Rectal smooth muscle tissue (tissue), 1 donor: ENCODE data around the gene AP2A2.

Experiments used
- H3K27ac ChIP-seq: one replicate; pipeline ENCODE4 v1.7.0; 2013; ENCODE audit warnings: low read depth, low read length, inconsistent platforms
- H3K27me3 ChIP-seq: one replicate; pipeline ENCODE4 v1.7.0; 2013; ENCODE audit warnings: low read length; ENCODE audit not compliant: control insufficient read depth, insufficient read depth
- H3K36me3 ChIP-seq: one replicate; pipeline ENCODE4 v1.7.0; 2013; ENCODE audit warnings: low read length; ENCODE audit not compliant: control insufficient read depth, insufficient read depth
- H3K4me1 ChIP-seq: one replicate; pipeline ENCODE4 v1.7.0; 2013; ENCODE audit warnings: low read length; ENCODE audit not compliant: control insufficient read depth, insufficient read depth
- H3K4me3 ChIP-seq: one replicate; pipeline ENCODE4 v1.7.0; 2013; ENCODE audit warnings: low read length
- H3K9ac ChIP-seq: one replicate; pipeline ENCODE4 v1.7.0; 2013; ENCODE audit warnings: low read length

AP2A2 gene

DNA sequence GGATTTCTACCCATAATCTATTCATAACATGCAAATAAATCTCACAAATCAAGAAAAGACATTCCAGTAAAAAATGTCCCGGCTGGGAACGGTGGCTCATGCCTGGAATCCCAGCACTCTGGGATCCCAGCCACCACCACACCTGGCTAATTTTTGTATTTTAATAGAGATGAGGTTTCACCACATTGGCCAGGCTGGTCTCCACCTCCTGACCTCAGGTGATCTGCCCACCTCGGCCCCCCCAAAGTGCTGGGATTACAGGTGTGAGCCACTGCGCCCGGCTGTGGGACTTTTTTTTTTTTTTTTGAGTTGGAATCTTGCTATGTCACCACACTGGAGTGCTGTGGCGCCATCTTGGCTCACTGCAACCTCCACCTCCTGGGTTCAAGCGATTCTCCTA, 19.7 kb upstream of the AP2A2 start:
- Histone ChIP-seq H3K9ac (no peak overlapping the region), H3K4me1 (no peaks in the 10 kb centered on the region), H3K27me3 (no peaks in the 10 kb centered on the region), H3K27ac (no peak overlapping the region), H3K36me3 (peaks cover 25% of the 10 kb centered on the region), H3K4me3 (no peak overlapping the region)

DNA sequence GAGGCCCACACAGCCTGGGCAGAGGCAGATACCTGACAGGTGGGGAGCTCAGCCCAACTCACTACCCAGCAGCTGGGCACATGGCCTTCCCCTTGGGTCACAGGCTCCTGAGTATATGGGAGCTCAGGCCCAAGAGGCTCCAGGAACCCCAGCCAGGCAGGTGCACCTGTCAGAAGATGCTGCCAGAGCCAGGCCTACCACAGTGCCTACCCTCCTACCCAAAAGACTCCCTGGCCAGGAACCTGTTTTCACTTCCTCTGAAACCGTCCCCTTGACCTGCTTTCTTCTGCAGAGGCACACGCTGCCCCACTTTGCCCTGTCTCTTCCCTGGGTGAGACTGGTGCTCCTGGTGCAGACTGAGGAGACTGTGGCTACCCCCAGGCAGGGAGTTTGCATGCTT, 18.0 kb upstream of the AP2A2 start:
- H3K4me1 ChIP-seq: peaks cover 4% of the 10 kb centered on the region
- no peak overlapping the region for H3K4me3 ChIP-seq
- H3K27me3 ChIP-seq: no peaks in the 10 kb centered on the region
- H3K27ac ChIP-seq: no peak overlapping the region
- H3K9ac ChIP-seq: no peak overlapping the region
- peaks cover 11% of the 10 kb centered on the region for H3K36me3 ChIP-seq

DNA sequence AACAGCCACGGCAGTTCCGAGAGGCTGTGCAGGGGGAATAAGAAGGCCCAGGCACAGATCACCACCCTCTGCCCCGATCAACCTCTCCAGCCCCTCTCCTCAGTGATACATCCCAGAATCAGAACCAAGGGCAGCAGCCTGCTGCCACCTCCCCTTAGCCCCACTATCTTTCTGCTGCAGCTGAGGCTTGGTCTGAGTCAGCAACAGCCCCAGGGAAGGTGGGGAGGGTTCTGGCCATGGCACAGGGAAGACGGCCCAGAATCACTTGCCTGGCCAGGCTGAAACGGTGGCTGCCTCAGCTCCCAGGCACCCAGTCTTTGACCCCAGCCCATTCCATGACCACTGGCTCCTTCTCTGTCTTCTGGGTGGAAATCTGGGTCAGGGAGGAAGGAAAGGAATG, 17.4 kb upstream of the AP2A2 start:
- H3K4me3 ChIP-seq: no peak overlapping the region
- peaks cover 10% of the 10 kb centered on the region for H3K36me3 ChIP-seq

DNA sequence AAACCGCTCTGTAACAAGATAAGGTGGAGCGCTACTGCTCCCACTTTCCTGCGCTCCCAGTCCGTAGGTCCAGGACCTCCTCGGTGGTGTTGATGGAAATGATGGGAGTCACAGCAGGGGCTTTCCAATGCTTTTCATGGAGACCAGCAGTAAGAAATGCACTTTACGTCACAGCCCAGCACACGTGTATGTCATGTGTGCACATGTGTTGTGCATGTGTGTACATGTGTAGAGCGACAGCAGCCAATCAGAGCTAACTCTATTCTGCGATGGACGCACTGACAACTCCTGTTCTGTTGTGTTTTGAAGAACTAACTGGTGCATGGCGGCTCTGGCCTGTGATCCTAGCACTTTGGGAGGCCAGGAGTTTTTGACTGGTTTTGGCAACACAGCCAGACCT, 16.3 kb upstream of the AP2A2 start:
- no peak overlapping the region for H3K9ac ChIP-seq
- no peaks in the 10 kb centered on the region for H3K27me3 ChIP-seq
- H3K36me3 ChIP-seq: peaks cover 3% of the 10 kb centered on the region
- H3K27ac ChIP-seq: no peak overlapping the region
- peaks cover 4% of the 10 kb centered on the region for H3K4me1 ChIP-seq
- no peak overlapping the region for H3K4me3 ChIP-seq

More for the DNA sequence above, 17.4 kb upstream of the AP2A2 start:
- H3K4me1 ChIP-seq: peaks cover 4% of the 10 kb centered on the region
- no peaks in the 10 kb centered on the region for H3K27me3 ChIP-seq
- H3K27ac ChIP-seq: no peak overlapping the region
- no peak overlapping the region for H3K9ac ChIP-seq

DNA sequence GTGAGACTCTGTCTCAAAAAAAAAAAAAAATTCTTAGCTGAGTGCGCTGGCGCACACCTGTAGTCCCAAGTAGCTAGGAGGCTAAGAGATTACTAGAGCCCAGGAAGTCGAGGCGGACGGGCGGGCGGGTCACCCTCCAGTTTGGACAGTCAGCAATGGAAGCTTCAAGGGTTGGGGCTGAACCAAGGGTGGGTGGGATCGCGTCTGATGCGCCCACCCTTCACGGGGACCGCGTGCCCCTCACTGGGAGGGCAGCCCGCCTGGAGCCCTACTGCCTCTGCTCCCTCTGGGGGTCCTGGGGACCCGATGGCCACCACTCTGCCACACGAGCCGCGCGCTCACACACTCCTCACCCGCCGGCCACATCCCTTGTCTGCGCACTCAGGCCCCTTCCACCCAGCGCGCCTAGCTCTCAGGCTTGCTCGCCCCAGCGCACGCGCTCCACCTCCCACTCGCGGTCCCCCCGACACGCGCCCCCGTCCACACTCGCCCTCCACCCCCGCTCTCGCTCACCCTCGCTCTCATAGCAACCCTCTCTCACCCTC, 15.6 kb upstream of the AP2A2 start:
- no peak overlapping the region for H3K27ac ChIP-seq
- H3K27me3 ChIP-seq: no peaks in the 10 kb centered on the region
- no peak overlapping the region for H3K9ac ChIP-seq
- H3K36me3 ChIP-seq: no peaks in the 10 kb centered on the region
- peak overlapping the region; percentile 82 for H3K4me3 ChIP-seq
- peaks cover 4% of the 10 kb centered on the region for H3K4me1 ChIP-seq

DNA sequence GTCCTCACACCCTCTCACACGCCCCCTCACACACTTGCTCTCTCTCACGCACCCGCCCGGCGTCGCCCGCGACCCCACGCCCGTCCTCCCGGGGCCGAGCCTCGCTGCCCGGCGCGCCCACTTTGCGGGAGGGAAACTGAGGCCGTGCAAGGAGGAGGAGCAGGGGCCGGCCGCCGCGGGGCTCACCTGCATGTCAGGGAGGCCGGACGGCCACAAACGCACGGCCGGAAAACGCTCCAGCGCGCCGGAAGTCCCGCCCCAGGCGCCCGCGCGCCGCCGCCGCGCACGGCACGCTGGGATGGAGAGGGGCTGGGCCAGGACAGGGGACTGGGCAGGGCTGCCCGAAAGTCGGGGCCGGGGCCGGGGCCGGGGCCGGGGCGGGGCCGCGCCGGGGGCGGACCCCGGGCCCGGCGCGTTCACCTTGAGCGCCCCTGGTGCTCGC, 15.1 kb upstream of the AP2A2 start, which contains the start of gene CHID1:
Gene CHID1, minus strand, starts transcription at position 222 of the 442 bp plus-strand sequence. CDS start 5,994 bp downstream, outside the sequence.
- Histone ChIP-seq H3K36me3 (no peaks in the 10 kb centered on the region), H3K4me3 (peak within 1 kb of the TSS; percentile 82), H3K27me3 (no peaks in the 10 kb centered on the region), H3K9ac (peak within 1 kb of the TSS; percentile 47), H3K4me1 (peaks cover 4% of the 10 kb centered on the region), H3K27ac (peak within 1 kb of the TSS; percentile 92)

DNA sequence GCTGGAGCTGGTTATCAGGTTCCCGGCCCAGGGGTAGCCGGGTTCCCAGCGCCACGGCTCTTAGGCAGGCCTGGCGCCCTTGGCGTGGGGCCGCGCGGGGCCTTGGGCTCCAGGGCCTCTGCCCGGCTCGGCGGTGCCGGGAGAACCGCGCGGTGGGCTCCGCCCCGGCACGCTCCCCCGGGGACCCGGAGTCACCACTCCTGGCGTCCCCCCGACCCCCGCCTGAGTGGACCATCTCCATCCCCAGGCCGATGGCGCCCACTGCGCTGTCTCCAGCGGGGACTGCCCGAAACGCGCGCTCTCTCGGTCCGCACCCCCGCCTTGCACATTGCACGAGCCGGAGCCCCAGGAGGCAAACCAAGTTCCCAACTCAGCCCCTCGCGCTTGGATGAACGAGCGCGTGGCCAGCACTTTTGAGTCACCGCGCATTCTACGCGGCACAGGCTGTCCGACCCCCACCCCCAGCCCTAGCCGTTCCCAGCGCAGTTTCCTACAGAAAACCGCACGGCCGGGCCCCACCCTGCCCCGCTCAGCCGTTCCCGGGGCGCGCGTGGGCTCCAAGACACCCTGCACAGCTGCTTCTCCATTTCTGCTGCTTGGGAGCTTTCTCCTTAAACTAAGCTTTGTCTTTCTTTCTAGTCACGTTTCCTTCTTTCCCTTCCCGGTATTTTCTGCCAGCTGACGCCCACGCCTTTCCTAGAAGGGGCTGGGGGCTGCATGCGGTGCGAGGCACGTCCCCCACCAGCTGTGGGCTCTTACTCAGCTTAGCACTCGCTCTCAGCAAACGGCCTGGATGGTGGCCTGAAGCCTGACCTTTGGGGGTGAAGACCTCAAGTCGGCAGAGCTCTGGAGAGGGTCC, 14.4 kb upstream of the AP2A2 start:
- no peaks in the 10 kb centered on the region for H3K27me3 ChIP-seq
- H3K36me3 ChIP-seq: no peaks in the 10 kb centered on the region
- peak overlapping the region; percentile 47 for H3K9ac ChIP-seq
- peaks cover 4% of the 10 kb centered on the region for H3K4me1 ChIP-seq
- peak overlapping the region; percentile 92 for H3K27ac ChIP-seq
- peak overlapping the region; percentile 82 for H3K4me3 ChIP-seq

DNA sequence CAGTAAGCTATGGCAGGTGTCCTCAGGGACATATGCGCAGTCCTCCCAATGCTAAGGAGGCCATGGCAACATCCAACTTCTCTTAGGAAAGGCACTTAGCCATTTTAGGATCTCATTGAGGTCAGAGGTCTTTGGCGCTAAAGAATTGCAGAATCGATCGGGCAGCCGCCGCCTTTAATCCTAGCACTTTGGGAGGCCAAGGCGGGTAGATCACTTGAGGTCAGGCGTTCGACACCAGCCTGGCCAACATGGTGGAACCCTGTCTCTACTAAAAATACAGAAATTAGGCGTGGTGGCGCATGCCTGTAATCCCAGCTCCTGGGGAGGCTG, 13.8 kb upstream of the AP2A2 start:
- Histone ChIP-seq H3K9ac (no peak overlapping the region), H3K27me3 (no peaks in the 10 kb centered on the region), H3K36me3 (no peaks in the 10 kb centered on the region), H3K4me3 (peak overlapping the region; percentile 82), H3K27ac (no peak overlapping the region), H3K4me1 (peaks cover 4% of the 10 kb centered on the region)

DNA sequence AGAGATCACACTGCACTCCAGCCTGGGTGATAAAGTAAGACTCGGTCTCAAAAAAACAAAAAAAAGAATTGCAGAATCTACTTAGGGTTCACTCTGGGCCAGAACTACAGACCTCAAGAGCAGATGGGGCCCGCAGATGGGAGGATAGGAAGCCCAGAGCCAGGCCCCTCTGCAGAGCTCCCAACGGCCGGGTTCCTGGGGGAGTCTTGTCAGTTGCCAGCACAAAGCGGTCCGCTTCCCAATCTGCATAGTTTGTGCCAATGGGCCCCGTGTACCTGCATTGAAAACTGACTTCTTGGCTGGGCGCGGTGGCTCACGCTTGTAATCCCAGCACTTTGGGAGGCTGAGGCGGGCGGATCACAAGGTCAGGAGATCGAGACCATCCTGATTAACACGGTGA, 13.4 kb upstream of the AP2A2 start:
- H3K4me3 ChIP-seq: no peak overlapping the region
- H3K27me3 ChIP-seq: no peaks in the 10 kb centered on the region
- no peak overlapping the region for H3K27ac ChIP-seq
- H3K9ac ChIP-seq: no peak overlapping the region
- no peaks in the 10 kb centered on the region for H3K36me3 ChIP-seq
- peaks cover 4% of the 10 kb centered on the region for H3K4me1 ChIP-seq

DNA sequence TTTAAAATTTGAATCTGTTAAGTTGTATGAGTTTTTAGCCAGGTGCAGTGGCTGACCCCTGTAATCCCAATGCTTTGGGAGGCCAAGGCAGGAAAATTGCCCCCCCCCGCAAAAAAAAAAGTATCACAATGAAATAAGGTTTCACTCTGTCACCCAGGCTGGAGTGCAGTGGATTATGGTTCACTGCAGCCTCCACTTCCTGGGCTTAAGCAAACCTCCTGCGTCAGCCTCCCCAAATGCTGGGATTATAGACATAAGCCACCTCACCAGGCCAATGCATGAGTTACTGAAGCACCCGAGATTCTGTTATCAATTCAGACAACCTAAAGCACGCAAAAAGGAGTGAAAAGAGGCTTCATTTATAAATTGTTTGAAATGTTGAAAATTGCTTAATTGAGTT, 12.6 kb upstream of the AP2A2 start:
- Histone ChIP-seq H3K27ac (no peak overlapping the region), H3K4me1 (peaks cover 4% of the 10 kb centered on the region), H3K4me3 (no peak overlapping the region), H3K27me3 (no peaks in the 10 kb centered on the region), H3K9ac (no peak overlapping the region), H3K36me3 (no peaks in the 10 kb centered on the region)

DNA sequence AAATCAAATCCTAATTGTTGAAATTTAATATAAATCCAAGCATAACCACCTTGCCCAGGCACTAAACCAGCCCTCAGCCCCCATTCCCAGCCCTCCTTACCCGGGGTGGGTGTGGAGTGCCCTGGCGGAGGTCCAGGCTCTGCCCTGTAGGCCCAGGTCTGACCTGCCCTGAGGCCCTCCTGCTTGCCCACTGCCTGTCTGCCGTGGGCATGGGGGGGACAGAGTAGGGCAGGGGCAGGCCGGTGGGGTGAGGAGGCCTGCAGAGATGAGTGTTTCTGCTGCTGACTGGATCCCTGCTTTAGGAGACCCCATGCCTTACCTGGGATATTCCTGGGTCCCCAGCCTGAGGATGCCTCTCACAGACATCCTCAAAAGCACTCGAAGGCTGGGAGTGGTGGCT, 11.5 kb upstream of the AP2A2 start:
- H3K9ac ChIP-seq: no peak overlapping the region
- peaks cover 4% of the 10 kb centered on the region for H3K4me1 ChIP-seq
- H3K36me3 ChIP-seq: no peaks in the 10 kb centered on the region
- no peaks in the 10 kb centered on the region for H3K27me3 ChIP-seq
- no peak overlapping the region for H3K27ac ChIP-seq
- no peak overlapping the region for H3K4me3 ChIP-seq

DNA sequence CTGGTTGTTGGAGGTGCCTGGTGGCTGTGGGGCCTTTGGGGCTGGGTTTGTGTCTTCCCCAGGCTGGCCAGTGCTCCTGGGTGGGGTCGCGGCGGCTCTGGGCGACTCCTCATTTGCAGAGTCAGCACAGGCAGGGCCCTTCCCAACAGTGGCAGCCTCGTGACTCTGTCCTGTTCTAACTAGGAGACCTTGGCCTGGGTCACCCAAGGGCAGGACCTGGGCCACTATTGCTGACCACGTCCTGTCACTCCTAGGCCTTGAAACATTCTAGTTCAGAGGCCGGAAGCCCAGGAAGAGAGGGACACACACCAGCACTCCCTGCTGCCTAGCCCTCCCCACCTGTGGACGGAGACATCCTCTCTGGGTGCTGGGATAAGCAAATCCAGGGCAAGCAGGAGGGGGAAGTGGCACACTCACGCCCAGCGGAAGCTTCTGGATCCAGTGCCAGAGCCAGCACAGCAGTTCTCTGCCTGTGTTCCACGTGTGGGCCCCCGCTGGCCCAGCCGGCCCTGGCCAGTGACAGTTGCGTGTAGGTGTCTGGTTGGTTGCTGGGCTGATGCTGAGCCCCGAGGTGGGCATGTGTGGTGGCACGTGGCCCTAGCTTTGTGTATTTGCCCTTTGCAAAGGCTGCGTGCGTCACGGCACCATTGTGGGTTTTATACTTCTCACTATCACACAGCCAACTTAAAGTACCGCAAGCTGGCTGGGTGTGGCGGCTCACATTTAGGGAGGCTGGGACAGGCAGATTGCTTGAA, 10.7 kb upstream of the AP2A2 start:
- H3K4me3 ChIP-seq: no peak overlapping the region
- H3K4me1 ChIP-seq: peaks cover 4% of the 10 kb centered on the region
- H3K36me3 ChIP-seq: no peaks in the 10 kb centered on the region
- H3K27ac ChIP-seq: no peak overlapping the region
- H3K9ac ChIP-seq: no peak overlapping the region
- no peaks in the 10 kb centered on the region for H3K27me3 ChIP-seq
